Adipose tissue (tissue), 3 donors: ENCODE measurements around the gene EIF5A. TPM values are rescaled to one million over a fixed set of nuclear protein-coding genes. Genes with fewer than 3 reads are reported as not detected.

Experiments used
- H3K27ac ChIP-seq: one replicate; pipeline ENCODE4 v1.5.1; 2013; ENCODE audit warnings: low read depth, low read length
- WGBS, 3 donors: extraction: QIAGEN DNeasy Blood & Tissue Kit; methylation state at CpG; one replicate each; pipeline ENCODE4 v1.1.7; 2013; 5-methylcytosine and 5-hydroxymethylcytosine counted together
- polyA plus RNA-seq, 3 donors: library from polyadenylated mRNA; stranded (reverse); fragments of 200-250 nt; gene quantifications; one replicate each; pipeline ENCODE4 v1.2.3, GENCODE V29; 2013
- donor health status: healthy with polysubstance abuse.
- donor health status: Bipolar disorder and iron deficiency.
- donor health status: healthy.

Gene EIF5A
- polyA plus RNA-seq, 3 donors: 204 to 587 (median 428) TPM

GRCh38 chr17:7282752-7283321, 24.6 kb upstream of the EIF5A start:
- H3K27ac ChIP-seq: no peak overlapping the region

GRCh38 chr17:7283471-7284216, 23.8 kb upstream of the EIF5A start:
- WGBS, 3 donors: 81 to 91% (median 82%) methylated on average over 18 of the region's 18 CpGs
- H3K27ac ChIP-seq: no peak overlapping the region

More at GRCh38 chr17:7282752-7283321, 24.6 kb upstream of the EIF5A start:
- 45 to 54% (median 52%) methylated on average over 6 of the region's 6 CpGs for WGBS, 3 donors

GRCh38 chr17:7284911-7285310, 22.5 kb upstream of the EIF5A start:
- WGBS, 3 donors: 90 to 93% (median 91%) methylated on average over 16 of the region's 16 CpGs

GRCh38 chr17:7285679-7286078, 21.7 kb upstream of the EIF5A start:
- no peak overlapping the region for H3K27ac ChIP-seq
- 86 to 92% (median 91%) methylated on average over 12 of the region's 12 CpGs for whole genome bisulfite sequencing, 3 donors

More at GRCh38 chr17:7284911-7285310, 22.5 kb upstream of the EIF5A start:
- H3K27ac ChIP-seq: no peak overlapping the region

GRCh38 chr17:7289256-7290032, 18.0 kb upstream of the EIF5A start:
- 87 to 94% (median 90%) methylated on average over 16 to 18 of the region's 18 CpGs for WGBS, 3 donors
- H3K27ac ChIP-seq: no peak overlapping the region

GRCh38 chr17:7290166-7290565, 17.3 kb upstream of the EIF5A start:
- H3K27ac ChIP-seq: no peak overlapping the region
- 92 to 93% (median 93%) methylated on average over 19 of the region's 19 CpGs for WGBS, 3 donors

GRCh38 chr17:7290685-7291084, 16.7 kb upstream of the EIF5A start:
- 66 to 84% (median 79%) methylated on average over 11 of the region's 11 CpGs for WGBS, 3 donors
- no peak overlapping the region for H3K27ac ChIP-seq

- WGBS, 3 donors: 73 to 86% (median 76%) methylated on average over 2 of the region's 2 CpGs
- no peak overlapping the region for H3K27ac ChIP-seq
Observed at GRCh38 chr17:7292194-7292593, 15.2 kb upstream of the EIF5A start.

GRCh38 chr17:7292729-7293128, 14.7 kb upstream of the EIF5A start:
- WGBS, 3 donors: 24 to 54% (median 30%) methylated on average over 6 of the region's 6 CpGs
- H3K27ac ChIP-seq: no peak overlapping the region

- 57 to 75% (median 63%) methylated on average over 11 of the region's 11 CpGs for WGBS, 3 donors
- H3K27ac ChIP-seq: no peak overlapping the region
Observed at GRCh38 chr17:7293159-7293558, 14.3 kb upstream of the EIF5A start.

- no peak overlapping the region for H3K27ac ChIP-seq
- WGBS, 3 donors: 4 to 11% (median 6%) methylated on average over 27 to 71 of the region's 75 CpGs
Observed at GRCh38 chr17:7293816-7294613, 13.4 kb upstream of the EIF5A start.

- no peak within 1 kb of the TSS for H3K27ac ChIP-seq
- 1 to 2% (median 2%) methylated on average over 47 to 57 of the region's 57 CpGs for WGBS, 3 donors
Observed at GRCh38 chr17:7294614-7295153, 12.7 kb upstream of the EIF5A start, which contains the start of gene YBX2. Gene YBX2 (minus strand): TSS chr17:7294639. CDS start chr17:7294500, 139 bp downstream.

- 55 to 61% (median 57%) methylated on average over 42 of the region's 42 CpGs for WGBS, 3 donors
- no peak overlapping the region for H3K27ac ChIP-seq
Observed at GRCh38 chr17:7295230-7296180, 11.9 kb upstream of the EIF5A start.

- H3K27ac ChIP-seq: no peak overlapping the region
- 3 to 4% (median 3%) methylated on average over 50 to 51 of the region's 51 CpGs for WGBS, 3 donors
Observed at GRCh38 chr17:7296189-7296861, 11.1 kb upstream of the EIF5A start.

- WGBS, 3 donors: 94 to 98% (median 95%) methylated on average over 7 of the region's 7 CpGs
- no peak overlapping the region for H3K27ac ChIP-seq
Observed at GRCh38 chr17:7304179-7304578, 3.2 kb upstream of the EIF5A start.
